Dendritic cell treated with granulocyte-macrophage colony-stimulating factor and Interleukin-4, amounts not matched to agents 40 ng/mL and 50 ng/mL, for 4 days (primary cell): Measurements from ENCODE around the gene VWA5A.
A peak's percentile ranks its signal among the peaks of the same experiment; 100 is the strongest.
"Not testable (repeated sequence)": the region's sequence is repeated elsewhere in the genome, so short reads cannot be mapped to it uniquely, and the experiment has no call there.

ENCODE experiments used
- H3K27ac Mint-ChIP-seq: one replicate; pipeline ENCODE4 v1.8.0; 2022; ENCODE audit warnings: mild to moderate bottlenecking, mixed read lengths
- H3K27me3 Mint-ChIP-seq: one replicate; pipeline ENCODE4 v1.8.0; 2022; ENCODE audit warnings: mild to moderate bottlenecking, mixed read lengths
- H3K36me3 Mint-ChIP-seq: one replicate; pipeline ENCODE4 v1.8.0; 2022; ENCODE audit warnings: low read depth, mixed read lengths
- H3K4me1 Mint-ChIP-seq: one replicate; pipeline ENCODE4 v1.8.0; 2022; ENCODE audit warnings: low read depth, mixed read lengths
- H3K4me3 Mint-ChIP-seq: one replicate; pipeline ENCODE4 v1.8.0; 2022; ENCODE audit warnings: mild to moderate bottlenecking, moderate library complexity, mixed read lengths
- H3K9me3 Mint-ChIP-seq: one replicate; pipeline ENCODE4 v1.8.0; 2022; ENCODE audit warnings: mixed read lengths
- intact Hi-C: fragments of 100-400 bp; cut with micrococcal nuclease; formaldehyde crosslinking; loops from one replicate; pipeline ENCODE4 v1.15.0; 2022

The VWA5A gene

DNA sequence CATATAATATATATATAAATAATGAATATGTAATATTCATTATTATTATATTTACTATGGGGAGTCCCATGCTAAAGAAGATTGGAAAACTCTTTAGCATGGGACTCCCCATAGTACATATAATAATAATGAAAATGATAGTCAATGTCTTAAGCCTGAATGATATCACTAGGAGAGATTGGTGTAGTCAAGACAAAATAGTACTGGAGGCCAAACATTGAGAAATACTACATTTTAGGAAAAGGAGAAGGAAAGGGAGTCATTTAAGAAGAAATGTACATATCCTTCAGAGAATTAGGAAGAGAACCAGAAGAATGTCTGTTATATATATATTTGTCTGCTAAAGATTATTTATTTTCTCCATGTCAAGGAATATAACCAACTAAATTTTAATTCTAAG, 5.0 kb upstream of the VWA5A start:
- H3K4me1 Mint-ChIP-seq = peaks cover 23% of the 10 kb centered on the region
- H3K4me3 Mint-ChIP-seq = no peak overlapping the region
- H3K9me3 Mint-ChIP-seq = no peaks in the 10 kb centered on the region
- intact Hi-C loops = no loop called here
- H3K27me3 Mint-ChIP-seq = peaks cover 7% of the 10 kb centered on the region
- H3K27ac Mint-ChIP-seq = no peak overlapping the region
- no peaks in the 10 kb centered on the region for H3K36me3 Mint-ChIP-seq

GRCh38 chr11:124113890-124114289, 1.4 kb upstream of the VWA5A start:
- no peak overlapping the region for H3K4me3 Mint-ChIP-seq
- intact Hi-C loops = no loop called here
- no peaks in the 10 kb centered on the region for H3K27me3 Mint-ChIP-seq
- no peaks in the 10 kb centered on the region for H3K9me3 Mint-ChIP-seq
- H3K27ac Mint-ChIP-seq = no peak overlapping the region
- H3K36me3 Mint-ChIP-seq = peaks cover 16% of the 10 kb centered on the region
- peaks cover 41% of the 10 kb centered on the region for H3K4me1 Mint-ChIP-seq

DNA sequence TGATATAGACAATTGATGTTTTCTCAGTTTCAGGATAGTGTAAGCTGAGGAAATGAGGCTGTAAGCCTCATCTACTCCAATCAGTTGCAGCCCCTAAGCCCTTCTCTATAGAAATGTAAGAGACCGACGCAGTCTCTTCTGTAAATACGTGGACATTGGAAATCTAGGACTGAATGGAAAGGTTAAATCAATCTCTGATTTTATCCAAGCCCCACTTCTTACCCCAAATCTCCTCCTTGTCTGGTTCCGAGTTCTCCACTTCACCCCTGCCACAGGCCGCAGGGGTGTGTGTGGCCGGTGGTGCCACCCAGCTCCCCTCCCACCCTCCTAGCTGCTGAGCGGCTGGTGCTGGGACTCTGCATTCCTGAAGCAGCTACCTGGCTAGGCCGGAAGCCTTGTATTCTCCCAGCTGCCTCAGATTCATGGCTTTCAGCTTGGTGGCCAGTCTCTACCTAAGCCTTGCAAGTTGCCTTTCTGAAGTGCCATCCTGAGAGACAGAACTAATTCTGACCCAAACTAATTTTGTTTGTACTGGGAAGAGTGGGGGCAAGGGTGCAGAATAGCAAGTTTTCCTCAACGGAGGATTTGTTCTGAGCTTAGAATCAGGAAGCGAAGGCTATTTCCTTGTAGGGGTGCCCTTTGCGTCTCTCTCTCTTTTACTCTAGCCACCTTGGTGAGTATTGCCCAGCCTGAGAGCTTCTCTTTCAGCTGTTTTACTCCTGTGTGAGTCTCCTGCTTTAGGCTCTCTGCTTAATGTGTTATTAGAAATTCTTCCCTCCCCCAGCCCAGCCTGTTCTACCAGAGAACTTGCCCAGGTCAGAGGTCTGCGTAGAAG, 749 bp downstream of the VWA5A start:
- peaks cover 34% of the 10 kb centered on the region for H3K36me3 Mint-ChIP-seq
- H3K27me3 Mint-ChIP-seq = no peaks in the 10 kb centered on the region
- H3K9me3 Mint-ChIP-seq = no peaks in the 10 kb centered on the region
- peak overlapping the region; percentile 73 for H3K27ac Mint-ChIP-seq
- peaks cover 26% of the 10 kb centered on the region for H3K4me1 Mint-ChIP-seq
- peak overlapping the region; percentile 80 for H3K4me3 Mint-ChIP-seq
- intact Hi-C loops = no loop called here

DNA sequence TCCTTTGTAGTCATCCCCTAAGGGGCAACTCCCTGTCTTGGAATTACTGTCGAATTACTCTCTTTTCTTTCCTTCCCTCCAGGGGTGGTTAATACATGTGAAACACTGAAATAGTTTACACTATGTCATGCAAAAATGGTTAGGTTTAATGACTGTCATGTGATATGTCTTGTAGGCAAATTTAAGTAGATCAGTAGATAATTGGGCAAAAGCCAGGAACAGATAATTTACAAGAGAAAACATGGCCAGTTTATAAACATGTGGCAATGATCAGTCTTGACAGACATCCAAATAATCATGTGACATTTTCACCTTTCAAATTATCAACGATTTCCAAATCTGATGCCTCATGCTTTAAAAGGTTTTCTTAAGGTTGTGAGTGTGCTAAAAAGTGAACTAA, 3.9 kb downstream of the VWA5A start:
- Mint-ChIP-seq H3K9me3 (no peaks in the 10 kb centered on the region), H3K4me1 (peaks cover 18% of the 10 kb centered on the region), H3K27me3 (no peaks in the 10 kb centered on the region), H3K4me3 (no peak overlapping the region), H3K27ac (no peak overlapping the region), H3K36me3 (peaks cover 47% of the 10 kb centered on the region)
- intact Hi-C loops = no loop called here

DNA sequence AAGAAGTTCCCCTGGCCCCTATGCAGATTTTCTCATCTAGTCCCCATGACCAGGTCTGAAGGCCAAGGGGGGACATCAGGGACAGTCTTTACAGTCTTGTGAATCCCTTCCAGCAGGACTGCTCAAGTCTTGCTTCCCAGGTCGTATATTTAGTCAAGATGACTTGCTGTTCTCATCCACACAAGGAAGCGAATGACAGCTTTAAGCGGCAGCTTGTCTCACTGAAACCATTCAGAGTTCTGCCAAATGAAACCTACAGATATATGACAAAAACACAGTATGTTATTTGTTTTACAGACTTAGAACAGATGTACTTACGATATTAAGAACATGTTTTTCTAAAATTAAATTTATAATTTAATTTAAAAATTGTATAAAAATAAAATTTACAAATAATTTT, 5.6 kb downstream of the VWA5A start:
- intact Hi-C loops = no loop called here
- Mint-ChIP-seq H3K9me3 (no peaks in the 10 kb centered on the region), H3K4me3 (no peak overlapping the region), H3K36me3 (peaks cover 63% of the 10 kb centered on the region), H3K27me3 (no peaks in the 10 kb centered on the region), H3K4me1 (peaks cover 12% of the 10 kb centered on the region), H3K27ac (no peak overlapping the region)

DNA sequence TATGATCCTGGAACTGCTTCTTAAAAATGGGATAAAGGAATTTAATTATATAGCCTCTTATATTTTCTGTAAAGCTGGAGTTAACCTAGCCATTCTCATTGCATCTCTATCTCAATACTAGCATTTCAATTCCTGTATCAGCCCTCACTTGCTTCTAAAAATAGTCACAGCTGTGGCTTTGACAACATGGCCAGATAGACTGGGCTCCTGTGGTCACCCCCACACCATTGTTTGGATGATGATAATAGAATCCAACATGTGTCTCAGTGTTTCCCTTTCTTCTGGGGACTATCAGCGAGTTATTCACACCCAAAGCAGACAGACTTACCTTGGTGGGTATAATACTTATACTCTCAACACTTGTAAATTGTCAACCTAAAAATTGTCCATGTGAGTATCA, 6.9 kb downstream of the VWA5A start:
- intact Hi-C loops = no loop called here
- peaks cover 63% of the 10 kb centered on the region for H3K36me3 Mint-ChIP-seq
- no peaks in the 10 kb centered on the region for H3K27me3 Mint-ChIP-seq
- no peak overlapping the region for H3K27ac Mint-ChIP-seq
- no peak overlapping the region for H3K4me3 Mint-ChIP-seq
- H3K4me1 Mint-ChIP-seq = peaks cover 5% of the 10 kb centered on the region
- H3K9me3 Mint-ChIP-seq = no peaks in the 10 kb centered on the region

DNA sequence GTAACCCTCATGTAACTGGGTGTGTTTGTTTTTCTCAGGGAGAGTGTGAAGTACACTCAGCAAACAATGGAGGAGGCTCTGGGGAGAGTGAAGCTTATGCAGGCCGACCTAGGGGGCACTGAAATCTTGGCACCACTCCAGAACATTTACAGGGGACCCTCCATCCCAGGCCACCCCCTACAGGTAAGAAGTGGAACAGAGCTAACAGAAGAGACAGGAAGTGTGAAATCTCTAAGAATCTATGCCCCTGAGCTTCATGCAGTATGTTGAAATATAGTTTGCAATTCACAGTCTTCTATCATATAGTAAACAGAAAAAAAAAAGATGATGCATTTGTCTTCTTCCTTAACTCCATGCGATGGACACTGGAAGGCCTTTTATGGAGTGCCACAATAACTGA, 8.4 kb downstream of the VWA5A start:
- intact Hi-C loops = no loop called here
- Mint-ChIP-seq H3K4me3 (no peak overlapping the region), H3K4me1 (no peaks in the 10 kb centered on the region), H3K9me3 (no peaks in the 10 kb centered on the region), H3K27ac (no peak overlapping the region), H3K36me3 (peaks cover 49% of the 10 kb centered on the region), H3K27me3 (no peaks in the 10 kb centered on the region)

DNA sequence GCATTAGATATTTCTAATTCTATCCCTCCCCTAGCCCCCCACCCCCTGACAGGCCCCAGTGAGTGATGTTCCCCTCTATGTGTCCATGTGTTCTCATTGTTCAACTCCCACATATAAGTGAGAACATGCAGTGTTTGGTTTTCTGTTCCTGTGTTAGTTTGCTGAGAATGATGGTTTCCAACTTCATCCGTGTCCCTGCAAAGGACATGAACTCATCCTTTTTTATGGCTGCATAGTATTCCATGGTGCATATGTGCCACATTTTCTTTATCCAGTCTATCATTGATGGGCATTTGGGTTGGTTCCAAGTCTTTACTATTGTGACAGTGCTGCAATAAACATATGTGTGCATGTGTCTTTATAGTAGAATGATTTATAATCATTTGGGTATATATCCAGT, 11.9 kb downstream of the VWA5A start:
- H3K4me1 Mint-ChIP-seq, H3K9me3 Mint-ChIP-seq, H3K4me3 Mint-ChIP-seq, H3K27ac Mint-ChIP-seq, H3K27me3 Mint-ChIP-seq, intact Hi-C loops: not testable (repeated sequence)
- H3K36me3 Mint-ChIP-seq = peaks cover 29% of the 10 kb centered on the region

DNA sequence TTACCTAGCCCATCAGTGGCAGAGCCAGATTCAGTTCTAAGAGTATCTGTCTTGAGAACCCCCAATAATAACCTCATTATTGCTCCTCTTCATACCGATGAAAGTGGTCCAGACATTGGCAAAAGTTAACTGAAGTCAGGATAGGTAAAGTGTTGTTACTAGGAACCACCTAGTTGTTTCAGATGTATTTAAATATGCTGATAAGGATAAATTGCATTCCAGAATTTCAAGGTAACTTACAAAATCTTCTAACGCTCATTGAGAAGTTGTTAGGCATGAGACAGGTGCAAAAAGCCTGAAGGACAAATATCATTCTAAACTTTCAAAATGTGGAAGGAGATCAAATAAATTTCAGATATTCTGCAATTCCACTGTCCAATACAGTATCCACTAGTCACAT, 27.8 kb downstream of the VWA5A start:
- peaks cover 7% of the 10 kb centered on the region for H3K36me3 Mint-ChIP-seq

DNA sequence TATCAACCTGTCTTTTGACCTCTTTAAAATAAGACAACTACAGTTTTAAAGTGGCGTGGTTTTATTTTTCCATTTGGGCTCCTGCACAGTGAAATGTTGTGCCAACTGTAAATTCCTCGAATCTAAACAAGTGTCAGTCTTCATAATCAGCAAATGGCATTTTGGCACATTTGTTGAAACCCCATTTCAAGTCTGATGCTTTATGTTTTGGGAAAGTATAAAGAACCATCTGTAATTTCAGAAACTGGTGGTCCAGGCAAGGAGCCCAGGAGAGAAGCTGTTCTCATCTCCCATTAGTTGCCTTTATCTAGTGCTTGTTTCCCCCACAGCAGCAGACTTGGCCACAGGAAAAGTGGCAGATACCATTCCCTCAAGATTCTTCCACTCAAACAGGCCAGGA, 32.7 kb downstream of the VWA5A start:
- H3K9me3 Mint-ChIP-seq = peaks cover 21% of the 10 kb centered on the region
- intact Hi-C loops = no loop called here
- H3K36me3 Mint-ChIP-seq = no peaks in the 10 kb centered on the region
- no peak overlapping the region for H3K4me3 Mint-ChIP-seq
- H3K27me3 Mint-ChIP-seq = no peaks in the 10 kb centered on the region
- no peak overlapping the region for H3K27ac Mint-ChIP-seq
- H3K4me1 Mint-ChIP-seq = no peaks in the 10 kb centered on the region

More for the DNA sequence above, 27.8 kb downstream of the VWA5A start:
- H3K4me3 Mint-ChIP-seq = no peak overlapping the region
- H3K27me3 Mint-ChIP-seq = no peaks in the 10 kb centered on the region
- H3K27ac Mint-ChIP-seq = no peak overlapping the region
- intact Hi-C loops = no loop called here
- H3K4me1 Mint-ChIP-seq = no peaks in the 10 kb centered on the region
- H3K9me3 Mint-ChIP-seq = peaks cover 28% of the 10 kb centered on the region

GRCh38 chr11:124150684-124151083, 35.4 kb downstream of the VWA5A start:
- H3K4me1 Mint-ChIP-seq = no peaks in the 10 kb centered on the region
- H3K27me3 Mint-ChIP-seq = peaks cover 3% of the 10 kb centered on the region
- intact Hi-C loops = no loop called here
- no peak overlapping the region for H3K4me3 Mint-ChIP-seq
- H3K27ac Mint-ChIP-seq = no peak overlapping the region
- H3K36me3 Mint-ChIP-seq = no peaks in the 10 kb centered on the region
- H3K9me3 Mint-ChIP-seq = peaks cover 21% of the 10 kb centered on the region

DNA sequence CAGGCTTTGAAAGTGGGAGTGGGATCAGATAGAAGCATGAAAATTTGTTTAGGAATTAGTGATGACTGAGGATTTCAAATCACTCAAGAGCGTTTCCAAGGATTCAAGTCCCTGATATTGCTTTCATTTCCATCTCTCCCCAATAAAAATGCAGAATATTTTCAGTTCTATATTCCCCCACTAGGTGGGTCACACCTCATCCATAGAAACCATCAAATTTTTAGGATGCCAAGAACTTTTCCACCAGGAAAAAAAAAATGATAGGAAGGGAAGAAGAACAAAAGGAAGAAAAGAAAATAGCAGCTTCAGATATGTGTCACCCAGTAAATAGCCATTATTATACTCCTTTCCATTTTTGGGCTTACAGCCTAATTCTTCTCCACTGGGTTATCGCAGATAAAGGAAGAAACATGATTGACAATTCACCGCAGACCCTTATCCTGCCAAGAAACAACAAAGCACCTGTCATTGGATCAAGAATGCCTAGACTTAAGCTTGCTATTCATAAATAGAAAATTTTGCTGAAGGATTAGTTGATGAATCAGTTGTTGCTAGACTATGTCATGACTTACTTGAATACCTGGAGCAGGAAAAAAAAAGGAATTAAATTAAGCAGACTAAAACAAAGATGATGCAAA, 37.6 kb downstream of the VWA5A start:
- Mint-ChIP-seq H3K36me3 (no peaks in the 10 kb centered on the region), H3K27me3 (peaks cover 3% of the 10 kb centered on the region), H3K27ac (no peak overlapping the region), H3K4me3 (no peak overlapping the region), H3K9me3 (peaks cover 21% of the 10 kb centered on the region), H3K4me1 (no peaks in the 10 kb centered on the region)
- intact Hi-C loops = no loop called here

DNA sequence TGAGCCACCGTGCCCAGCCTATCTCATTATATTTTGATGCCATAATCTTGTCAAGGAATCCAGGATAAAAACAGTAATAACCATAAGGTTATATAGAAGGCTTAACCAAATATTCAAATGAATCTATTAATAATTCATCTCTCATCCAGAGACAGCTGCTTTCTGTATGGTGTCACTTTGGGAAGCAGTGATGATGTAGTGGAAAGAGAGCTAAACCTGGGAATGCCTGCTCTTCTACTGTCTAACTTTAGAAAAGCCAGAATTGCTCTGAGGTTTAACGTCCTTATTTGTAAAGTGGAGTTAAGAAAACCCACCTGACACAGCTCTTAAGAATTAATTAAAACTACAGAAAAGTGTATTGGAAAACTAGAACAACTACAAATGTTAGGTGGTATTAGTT, 38.6 kb downstream of the VWA5A start:
- Mint-ChIP-seq H3K4me1 (no peaks in the 10 kb centered on the region), H3K36me3 (no peaks in the 10 kb centered on the region), H3K9me3 (peaks cover 21% of the 10 kb centered on the region), H3K27ac (no peak overlapping the region), H3K27me3 (peaks cover 3% of the 10 kb centered on the region), H3K4me3 (no peak overlapping the region)
- intact Hi-C loops = no loop called here

DNA sequence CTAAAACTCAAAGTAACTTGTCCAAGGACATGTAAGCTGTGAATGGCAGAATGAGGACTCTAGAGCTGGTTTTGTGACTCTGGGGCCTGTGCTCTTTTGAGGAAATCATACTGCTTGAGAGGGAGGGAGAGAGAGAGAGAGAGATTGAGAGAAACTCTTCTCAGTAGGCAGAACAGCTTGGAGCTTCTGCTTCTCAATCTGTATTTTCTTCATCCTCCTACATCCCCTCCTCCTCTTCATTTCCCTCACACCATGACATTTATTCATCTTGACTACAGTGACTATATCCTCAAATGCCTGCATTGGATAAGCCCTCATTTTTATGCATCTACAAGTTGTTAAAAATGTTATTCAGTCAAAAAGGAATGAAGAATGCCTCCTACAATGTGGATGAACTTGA, 44.2 kb downstream of the VWA5A start:
- no peaks in the 10 kb centered on the region for H3K27me3 Mint-ChIP-seq
- intact Hi-C loops = no loop called here
- H3K4me1 Mint-ChIP-seq = no peaks in the 10 kb centered on the region
- H3K9me3 Mint-ChIP-seq = no peaks in the 10 kb centered on the region
- H3K36me3 Mint-ChIP-seq = no peaks in the 10 kb centered on the region
- H3K4me3 Mint-ChIP-seq = no peak overlapping the region
- no peak overlapping the region for H3K27ac Mint-ChIP-seq

DNA sequence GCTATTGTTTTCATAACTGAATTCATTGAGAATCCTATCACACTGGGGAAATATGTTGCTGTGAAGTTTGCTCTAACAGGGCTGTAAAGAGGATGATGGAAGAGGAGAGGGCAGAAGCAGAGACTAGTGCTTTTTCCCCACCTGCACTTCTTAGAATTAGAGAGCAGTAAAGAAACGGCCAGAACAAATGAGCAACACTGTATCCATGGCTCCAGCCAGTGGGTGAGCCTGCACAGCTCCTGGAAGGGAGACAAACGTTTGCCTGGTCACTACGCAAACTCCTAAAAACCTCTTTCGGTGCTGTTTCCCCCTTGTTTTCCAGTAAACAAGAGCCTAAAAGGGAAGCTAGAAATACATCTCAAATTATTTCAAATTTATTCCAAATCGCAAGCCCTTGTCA, 45.7 kb downstream of the VWA5A start:
- intact Hi-C loops = no loop called here
- no peak overlapping the region for H3K27ac Mint-ChIP-seq

More for the DNA sequence above, 45.7 kb downstream of the VWA5A start:
- Mint-ChIP-seq H3K4me1 (no peaks in the 10 kb centered on the region), H3K27me3 (no peaks in the 10 kb centered on the region), H3K4me3 (no peak overlapping the region), H3K36me3 (no peaks in the 10 kb centered on the region), H3K9me3 (no peaks in the 10 kb centered on the region)
